HG03066 (cell line): Measurements from ENCODE around the gene SRP14.

ENCODE experiments used
- ATAC-seq: cut with Tn5 transposase; IDR thresholded peaks from one replicate; pipeline ENCODE4 v1.9.1; 2021; ENCODE audit warnings: low read depth; ENCODE audit not compliant: unreplicated experiment

SRP14 gene

GRCh38 chr15:40069178-40070165 is 30.5 kb upstream of the SRP14 start:
- no peak for ATAC-seq

GRCh38 chr15:40067921-40068624 is 29.1 kb upstream of the SRP14 start:
- no peak for ATAC-seq

GRCh38 chr15:40066589-40066988 is 27.6 kb upstream of the SRP14 start:
- ATAC-seq, result no peak

- no peak for ATAC-seq
Measured at GRCh38 chr15:40065166-40065565, 26.2 kb upstream of the SRP14 start.

- ATAC-seq, result peak; percentile 71
Measured at GRCh38 chr15:40064231-40064894, 25.4 kb upstream of the SRP14 start.

GRCh38 chr15:40063563-40064011 is 24.6 kb upstream of the SRP14 start:
- no peak for ATAC-seq

GRCh38 chr15:40062816-40063562 is 24.0 kb upstream of the SRP14 start:
- no peak for ATAC-seq

GRCh38 chr15:40061212-40061901 is 22.4 kb upstream of the SRP14 start:
- ATAC-seq, result no peak

GRCh38 chr15:40060236-40060961 is 21.4 kb upstream of the SRP14 start:
- no peak for ATAC-seq

GRCh38 chr15:40059821-40060220 is 20.8 kb upstream of the SRP14 start:
- ATAC-seq, result no peak

GRCh38 chr15:40058476-40059140 is 19.6 kb upstream of the SRP14 start:
- ATAC-seq, result no peak

- ATAC-seq, result no peak
Measured at GRCh38 chr15:40055576-40056293, 16.8 kb upstream of the SRP14 start.

- peak; percentile 80 for ATAC-seq
Measured at GRCh38 chr15:40054855-40055575, 16.0 kb upstream of the SRP14 start.

GRCh38 chr15:40054605-40054854 is 15.5 kb upstream of the SRP14 start:
- ATAC-seq, result peak; percentile 48

- no peak for ATAC-seq
Measured at GRCh38 chr15:40053831-40054604, 15.0 kb upstream of the SRP14 start.

GRCh38 chr15:40053079-40053830 is 14.3 kb upstream of the SRP14 start:
- ATAC-seq, result no peak
